Stimulated activated CD4-positive, alpha-beta T cell treated with anti-CD3 and anti-CD28 coated beads, TNF-alpha, amount 100 ng/mL, for 24 hours (primary cell): ENCODE measurements around the gene MAP3K14.

Experiments used
- DNase-seq, 3 experiments: peaks; one replicate each; pipeline ENCODE4 v3.0.0-alpha.2; 2020; ENCODE audit warnings: low read depth in 3 of 3

The MAP3K14 gene

DNA sequence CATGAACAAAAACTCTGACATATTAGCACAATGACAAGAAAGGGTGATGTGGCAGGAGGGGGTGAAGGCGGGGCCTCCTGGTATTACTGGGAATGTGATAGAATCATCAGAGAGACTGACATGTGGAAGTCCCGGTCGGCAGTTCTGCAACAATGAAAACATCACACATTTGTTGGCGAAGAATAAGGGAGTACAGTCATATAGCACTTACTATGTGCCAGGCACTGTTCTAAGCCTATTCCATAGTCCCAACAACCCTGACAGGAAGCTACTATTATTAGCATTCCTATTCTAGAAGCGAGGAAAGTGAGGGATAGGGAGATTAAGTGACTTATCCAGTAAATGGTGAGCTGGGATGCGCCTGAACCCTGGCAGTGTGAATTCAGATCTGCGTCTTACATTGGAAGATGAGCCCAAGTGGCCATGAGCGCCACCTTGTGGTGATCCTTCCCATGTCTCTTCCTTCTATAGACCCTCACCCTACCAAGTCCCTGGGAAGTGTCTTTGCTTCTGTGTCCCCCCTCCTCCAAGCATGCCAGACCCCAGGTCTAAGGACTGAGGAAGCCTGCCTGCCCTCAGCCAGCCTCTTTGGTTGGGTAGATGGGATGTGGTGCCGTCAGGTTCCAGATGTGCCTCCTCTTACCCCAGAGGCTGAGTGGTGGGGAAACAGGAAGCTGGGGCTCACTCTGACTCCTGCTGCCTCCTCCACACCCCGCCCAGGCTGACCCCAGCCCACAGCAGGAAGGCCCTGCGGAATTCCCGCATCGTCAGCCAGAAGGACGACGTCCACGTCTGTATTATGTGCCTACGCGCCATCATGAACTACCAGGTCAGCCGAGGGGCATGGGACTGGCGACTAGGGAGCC is 81.2 kb downstream of the MAP3K14 start:
- DNase-seq: peak in 2 of 3 experiments; percentile 73 to 75

DNA sequence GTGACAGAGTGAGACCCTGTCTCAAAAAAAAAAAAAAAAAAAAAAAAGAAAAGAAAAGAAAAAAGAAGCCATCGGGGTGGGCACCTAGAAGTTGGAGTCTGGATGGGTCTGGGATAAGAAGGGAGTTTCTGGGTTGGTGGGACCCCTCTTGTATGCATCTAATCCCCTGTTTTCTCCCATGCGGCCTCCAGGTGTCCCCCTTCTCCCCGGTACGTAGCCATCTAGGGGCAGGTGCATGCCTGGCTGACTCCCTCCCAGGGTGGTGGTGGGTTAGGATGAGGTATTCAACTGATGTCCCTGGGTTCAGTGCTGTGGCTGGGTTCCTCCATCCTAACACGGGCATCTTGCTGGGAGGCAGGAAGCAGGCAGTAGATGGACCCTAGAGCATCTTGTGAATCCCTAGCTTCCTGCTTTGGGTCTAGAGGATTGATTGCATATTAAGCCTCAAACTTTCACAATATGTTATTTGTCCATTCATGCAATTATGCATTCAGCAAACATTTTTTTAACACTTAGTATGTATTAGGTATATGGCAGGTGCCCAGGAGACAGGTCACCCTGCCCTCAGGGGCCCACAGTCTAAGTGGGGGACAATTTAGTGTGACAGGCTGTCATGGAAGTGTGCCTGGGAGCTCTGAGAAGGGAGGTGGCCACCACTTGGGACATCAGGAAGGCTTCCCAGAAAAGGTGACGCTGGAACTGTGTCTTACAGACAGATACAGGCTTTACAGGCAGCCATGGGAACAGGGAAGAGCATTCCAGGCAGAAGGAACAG is 82.0 kb downstream of the MAP3K14 start:
- peak in 1 of 3 experiments; percentile 38 for DNase-seq

DNA sequence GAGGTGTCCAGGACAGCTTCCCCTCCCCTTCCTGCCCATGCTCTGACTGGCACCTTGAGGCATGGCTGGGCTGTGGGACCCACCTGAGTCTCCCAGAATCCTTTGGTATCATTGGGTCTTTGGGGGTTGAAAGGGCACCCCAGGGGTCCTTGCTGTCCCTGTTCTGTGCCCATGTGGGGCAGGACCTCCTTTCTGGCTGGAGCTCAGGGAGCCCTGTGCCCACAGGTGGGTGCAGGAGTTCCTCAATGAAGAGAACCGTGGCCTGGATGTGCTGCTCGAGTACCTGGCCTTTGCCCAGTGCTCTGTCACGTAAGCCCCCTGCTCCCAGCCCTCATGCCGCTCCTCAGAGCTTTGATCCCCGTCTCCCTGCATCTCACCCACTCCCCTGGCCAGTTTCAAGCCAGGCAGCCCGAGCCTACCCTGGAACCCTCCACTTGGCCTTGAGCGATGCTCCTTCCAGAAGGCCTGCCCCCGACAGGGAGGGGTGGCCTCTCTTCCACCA is 83.3 kb downstream of the MAP3K14 start:
- DNase-seq: no peak

DNA sequence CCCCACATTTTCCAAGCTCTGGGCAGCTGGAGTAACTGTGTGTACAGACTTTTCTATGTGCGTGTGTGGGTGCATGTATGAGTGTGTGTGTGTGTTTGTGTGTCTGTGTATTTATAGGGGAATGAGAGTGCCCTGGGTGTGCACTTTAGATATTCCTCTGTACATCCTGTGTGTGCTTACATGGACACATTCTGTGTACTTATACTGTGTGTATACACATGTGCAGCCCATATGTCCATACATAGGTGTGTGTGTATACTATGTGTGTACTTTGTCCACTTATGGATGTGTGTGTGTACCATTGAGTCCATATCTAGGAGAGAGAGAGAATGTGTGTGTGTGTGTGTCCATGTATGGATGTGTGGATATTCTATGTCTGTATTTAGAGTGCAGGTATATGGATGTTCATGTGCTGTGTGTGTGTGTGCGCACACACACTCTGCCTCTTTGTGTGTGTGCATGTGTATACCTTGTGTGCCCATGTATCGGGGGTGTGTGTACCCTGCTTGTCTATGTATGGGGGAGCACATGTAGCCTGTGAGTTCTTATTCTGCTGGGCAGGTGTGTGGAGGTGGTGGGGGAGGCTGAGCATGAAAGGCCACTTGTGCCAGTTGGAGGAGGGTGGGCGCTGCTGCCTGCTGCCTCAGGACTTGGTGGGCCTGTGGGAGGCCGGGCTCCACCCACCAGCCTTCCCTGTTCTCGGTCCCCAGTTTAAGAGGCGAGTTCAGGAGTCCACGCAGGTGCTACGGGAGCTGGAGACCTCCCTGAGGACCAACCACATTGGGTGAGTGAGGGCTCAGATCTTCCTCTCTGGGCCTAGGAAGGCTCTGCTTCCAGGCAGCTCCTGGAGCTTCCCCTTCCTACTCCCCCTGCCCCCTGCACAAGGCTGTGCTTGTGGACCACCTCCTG is 84.1 kb downstream of the MAP3K14 start:
- no peak for DNase-seq

DNA sequence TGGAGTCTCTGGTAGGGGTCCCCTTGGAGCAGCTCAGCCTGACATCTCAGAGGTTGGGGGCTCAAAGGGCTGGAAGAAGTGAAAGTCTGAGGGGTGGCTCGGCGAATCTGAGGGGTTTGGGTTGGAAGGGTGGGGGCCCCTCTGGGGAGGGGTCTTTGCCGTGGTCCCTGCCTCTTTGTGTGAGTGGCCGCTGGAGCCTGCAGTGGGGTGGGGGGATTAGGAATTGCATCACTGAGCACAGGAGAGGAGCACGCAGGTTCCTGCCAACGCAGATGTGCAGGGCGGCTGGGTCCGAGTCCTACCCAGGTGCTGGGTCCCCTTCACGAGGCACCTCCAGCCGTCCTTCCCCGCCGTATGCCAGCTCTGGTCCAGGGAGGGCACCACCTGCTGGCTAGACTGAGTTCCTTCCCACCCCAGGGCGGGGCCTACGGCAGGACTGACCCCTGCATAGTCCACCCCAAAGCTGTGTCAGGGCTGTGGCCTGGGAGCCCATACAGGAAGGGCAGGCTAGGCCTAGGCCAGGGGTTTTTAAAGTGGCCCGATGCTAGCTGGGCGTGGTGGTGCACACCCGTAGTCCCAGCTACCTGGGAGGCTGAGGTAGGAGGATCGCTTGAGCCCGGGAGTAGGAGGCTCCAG is 85.2 kb downstream of the MAP3K14 start:
- DNase-seq: no peak

DNA sequence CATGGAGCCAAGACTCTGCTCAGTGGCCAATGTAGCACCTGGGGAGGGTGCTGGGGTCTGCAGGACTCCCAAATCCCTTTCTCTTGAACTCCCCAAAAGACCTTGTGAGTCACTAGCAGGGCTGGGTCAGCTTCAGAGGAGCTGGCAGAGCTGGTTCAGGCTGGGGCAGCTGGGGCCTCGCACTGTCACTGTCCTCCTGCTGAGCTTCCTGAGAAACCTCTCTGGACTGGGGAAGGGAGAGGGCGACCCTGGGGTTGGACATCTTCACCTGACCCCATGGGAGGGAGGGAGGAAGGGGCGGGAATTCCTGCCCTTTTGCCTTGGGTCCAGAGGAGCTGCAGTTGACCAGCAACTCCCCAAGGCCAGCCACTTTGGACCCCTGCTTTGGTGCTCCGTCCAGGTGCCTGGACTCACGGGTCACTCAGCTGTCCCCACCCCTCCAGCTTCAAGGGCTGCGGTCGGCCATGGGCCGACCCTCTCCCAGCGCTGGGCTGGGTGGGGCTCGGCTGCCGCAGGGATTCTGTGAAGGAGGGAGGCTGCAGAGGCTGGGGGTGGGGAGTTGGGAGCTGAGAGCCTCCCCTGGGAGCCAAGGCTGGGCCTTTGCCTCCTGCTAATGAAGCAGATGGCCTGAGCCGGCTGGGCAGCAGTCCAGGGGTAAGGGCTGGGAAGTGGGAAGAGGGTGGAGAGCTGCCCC is 85.9 kb downstream of the MAP3K14 start:
- no peak for DNase-seq

DNA sequence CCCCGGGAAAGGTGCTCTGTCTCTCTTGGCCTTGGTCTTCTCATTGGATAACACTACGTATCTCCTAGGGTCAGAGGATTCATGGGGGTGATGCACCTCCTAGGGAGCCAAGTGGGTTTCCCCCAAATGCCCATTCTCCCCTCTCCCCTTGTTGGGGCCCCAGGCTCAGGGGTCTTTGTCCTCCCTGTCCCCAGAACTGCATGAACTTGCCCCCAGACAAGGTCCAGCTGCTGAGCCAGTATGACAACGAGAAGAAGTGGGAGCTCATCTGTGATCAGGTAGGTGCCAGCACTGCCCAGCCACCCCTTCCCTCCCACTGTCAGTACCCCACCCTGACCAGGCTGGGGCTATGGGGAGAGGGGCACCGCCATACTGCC is 86.4 kb downstream of the MAP3K14 start:
- no peak for DNase-seq

DNA sequence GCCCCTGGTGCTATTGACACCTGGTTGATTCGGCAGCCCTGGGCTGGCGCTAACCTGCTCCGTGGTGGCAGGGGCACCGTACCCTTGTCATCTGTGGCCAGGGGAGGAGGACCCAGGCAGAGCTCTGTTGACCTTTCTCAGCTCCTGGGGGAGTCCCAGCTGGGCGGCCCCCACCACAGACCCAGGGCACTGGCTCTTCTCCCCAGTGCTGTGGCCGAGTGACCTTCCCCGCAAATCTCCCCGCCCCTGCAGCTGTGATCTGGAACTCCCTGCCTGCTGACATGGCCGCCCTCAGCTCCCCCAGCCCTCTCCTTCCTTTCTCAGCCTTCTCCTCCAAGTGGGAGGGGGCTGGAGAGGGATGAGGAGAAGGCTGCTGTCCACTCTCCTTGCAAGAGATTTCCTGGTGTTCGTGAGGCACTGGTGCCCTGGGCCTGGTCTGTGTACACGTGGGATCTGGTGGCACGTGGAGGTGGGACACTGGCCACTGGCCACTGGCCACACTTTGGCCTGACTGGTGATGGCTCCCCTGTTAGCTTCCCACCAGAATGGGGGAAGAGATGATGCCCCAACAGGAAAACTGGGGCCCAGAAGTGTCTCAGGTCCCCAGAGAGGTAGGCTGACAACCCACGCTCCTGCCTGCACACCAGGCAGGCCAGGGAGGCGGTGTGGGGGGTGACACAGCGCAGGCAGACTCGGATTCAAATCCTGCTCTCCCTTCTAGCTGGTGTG is 87.0 kb downstream of the MAP3K14 start:
- peak in 1 of 3 experiments; percentile 60 for DNase-seq

DNA sequence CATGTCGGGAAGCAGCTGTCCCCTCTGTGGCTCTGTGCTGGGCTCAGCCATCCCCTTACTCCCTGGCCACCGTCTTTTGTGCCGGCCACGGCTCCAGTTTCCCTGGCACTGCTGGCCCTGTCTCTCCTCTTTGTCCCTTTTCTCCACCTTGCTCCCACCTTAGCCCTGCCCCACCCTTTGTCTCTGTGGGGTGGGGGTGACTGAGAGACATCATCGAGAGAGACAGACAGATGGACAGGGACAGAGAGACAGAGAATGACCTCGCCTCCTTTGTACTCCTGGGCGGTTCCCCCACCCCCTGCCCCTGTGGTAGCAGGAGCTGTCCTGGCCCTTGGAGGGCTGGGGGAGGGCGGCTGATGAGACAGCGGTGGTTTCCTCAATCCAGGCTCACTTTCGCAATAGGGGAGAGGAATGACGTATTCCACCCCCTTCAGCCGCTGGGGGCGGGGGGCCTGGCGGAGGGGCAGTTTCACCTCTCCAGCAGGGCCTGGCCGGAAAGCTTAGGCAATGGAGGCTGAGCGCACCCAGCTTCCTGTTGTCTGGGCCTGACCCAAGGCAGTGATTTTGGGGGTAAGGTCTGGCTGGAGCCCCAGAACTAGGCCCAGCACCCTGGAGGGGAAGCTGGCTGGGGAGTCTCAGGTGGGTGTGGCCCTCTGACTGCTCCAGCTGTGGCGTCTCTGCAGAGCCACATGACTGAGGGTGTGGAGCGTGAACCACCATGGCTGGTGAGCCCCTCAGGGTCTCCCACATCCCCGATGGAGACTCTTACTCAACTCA is 87.9 kb downstream of the MAP3K14 start:
- peak; percentile 72 to 91 (median 76) for DNase-seq

DNA sequence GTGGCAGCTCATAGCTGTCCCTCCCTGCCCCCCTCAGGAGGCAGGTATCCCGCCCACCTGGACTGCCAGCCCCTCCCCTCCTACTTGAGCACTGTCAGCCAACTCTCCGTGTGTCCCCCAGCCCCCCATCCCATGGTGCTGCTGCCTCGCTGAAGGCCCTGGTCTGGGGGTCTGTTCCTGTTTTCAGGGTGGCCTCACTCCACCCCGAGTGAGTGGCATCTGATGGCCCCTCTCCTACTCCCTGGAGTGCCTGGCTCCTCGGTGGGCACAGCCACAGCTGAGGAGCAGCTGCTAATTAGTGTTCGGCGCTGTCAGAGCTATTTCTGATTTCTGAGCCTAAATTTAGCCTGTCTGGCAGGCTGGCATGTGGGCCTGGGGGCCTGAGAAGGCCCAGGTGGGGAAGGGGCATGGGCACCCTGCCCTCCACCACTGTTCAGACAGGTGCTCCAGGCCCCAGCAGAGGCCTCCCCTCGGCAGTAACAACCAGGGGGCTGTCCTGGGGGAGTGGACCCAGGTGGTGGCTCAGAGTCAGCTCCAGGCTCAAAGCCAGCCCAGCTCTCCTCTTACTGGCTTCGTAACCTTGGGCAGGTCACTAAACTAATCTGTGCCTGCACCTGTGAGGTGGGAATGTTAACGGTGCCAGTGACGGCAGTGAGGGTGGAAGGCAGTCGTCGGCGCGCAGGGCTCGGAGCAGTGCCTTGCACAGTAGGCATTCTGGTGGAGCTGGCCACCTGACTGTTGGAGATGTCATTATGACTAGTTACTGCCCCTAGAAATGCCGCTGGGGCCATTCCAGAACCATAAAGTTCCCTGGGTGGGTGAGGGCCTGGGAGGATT is 88.7 kb downstream of the MAP3K14 start:
- peak in 1 of 3 experiments; percentile 48 for DNase-seq

DNA sequence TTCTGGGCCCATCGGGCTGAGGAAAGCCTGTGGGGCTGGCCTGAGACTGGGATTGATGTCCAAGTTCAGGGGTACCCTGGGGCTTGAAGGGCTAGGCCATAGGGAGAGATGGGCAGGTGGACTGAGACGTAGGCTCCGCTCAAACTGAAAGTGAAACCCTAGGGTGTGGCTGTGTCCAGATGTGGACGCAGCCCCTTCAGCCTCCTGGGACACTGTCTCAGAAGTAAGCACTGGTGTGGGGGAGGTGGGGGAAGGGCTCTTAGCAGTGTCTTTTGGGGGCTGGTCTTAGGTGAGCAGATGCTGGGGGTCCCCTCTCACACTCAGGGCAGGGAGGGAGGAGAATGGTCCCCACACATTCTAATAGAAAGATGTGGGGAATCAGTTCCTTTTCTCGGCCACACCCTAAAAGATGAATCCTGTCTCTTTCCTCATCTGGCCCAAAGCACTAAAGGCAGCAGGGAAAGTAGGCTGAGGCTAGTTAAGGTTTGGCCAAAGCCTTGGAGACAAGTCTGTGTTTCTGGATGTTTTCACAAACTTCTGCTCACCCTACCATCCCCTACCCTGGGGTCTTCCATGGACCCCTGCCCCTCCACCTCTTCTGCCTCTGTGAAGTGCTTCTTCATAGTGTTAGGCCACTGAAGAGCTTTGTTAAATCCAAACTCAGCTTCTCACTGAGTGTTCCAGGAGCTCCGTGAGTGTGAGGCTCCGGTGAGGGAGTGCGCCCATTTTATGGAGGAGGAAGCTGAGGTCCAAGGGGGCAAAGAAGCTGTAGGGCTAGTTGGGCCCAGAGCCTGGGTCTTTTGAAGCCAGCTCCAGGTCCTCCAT is 89.5 kb downstream of the MAP3K14 start:
- no peak for DNase-seq

DNA sequence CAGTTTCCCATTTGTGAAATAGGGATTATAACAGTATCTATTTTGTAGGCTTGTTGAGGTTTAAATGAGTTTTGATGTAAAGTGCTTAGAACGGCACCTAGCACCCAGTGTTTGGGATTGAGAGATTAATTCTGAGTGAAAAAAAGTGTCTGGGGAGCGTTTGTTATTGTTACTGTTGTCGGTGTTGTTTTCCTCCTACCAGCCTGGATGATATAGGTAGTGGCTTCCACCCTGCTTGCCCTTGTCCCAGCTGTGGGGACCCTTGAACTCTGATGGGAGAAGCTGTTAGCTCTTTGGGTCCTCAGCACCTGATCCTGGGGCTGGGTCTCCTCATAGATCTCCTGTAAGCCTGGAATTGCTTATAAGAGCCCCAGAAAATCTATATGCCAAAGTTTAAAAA is 90.2 kb downstream of the MAP3K14 start:
- DNase-seq: no peak

DNA sequence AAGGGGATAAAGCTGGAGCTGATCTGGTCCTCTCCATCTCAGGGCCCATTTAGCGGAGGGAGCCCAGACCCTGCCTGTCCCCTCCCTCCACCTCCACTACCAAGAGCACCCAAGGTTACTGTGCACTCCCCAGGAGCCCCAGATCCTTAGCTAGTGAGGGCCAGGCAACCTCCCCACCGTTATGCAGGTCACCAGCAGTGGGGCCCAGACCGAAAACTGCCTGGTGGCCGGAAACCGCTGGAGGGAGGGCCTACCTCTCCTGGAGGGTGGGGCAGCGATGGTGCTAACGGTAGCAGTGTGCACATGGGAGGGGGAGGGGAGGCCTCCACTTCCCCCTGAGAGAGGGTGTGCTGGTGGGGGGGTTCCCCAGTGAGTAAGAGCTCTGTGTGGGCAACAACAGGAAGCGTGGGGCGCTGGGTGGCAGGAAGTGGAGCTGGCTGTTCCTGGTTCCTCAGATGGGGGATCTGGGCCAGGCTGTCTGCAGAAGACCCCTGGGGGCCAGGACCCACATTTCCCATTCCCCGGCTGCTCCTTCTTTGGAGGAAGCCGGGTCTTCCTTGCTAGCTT is 90.8 kb downstream of the MAP3K14 start:
- peak; percentile 88 to 98 (median 93) for DNase-seq

DNA sequence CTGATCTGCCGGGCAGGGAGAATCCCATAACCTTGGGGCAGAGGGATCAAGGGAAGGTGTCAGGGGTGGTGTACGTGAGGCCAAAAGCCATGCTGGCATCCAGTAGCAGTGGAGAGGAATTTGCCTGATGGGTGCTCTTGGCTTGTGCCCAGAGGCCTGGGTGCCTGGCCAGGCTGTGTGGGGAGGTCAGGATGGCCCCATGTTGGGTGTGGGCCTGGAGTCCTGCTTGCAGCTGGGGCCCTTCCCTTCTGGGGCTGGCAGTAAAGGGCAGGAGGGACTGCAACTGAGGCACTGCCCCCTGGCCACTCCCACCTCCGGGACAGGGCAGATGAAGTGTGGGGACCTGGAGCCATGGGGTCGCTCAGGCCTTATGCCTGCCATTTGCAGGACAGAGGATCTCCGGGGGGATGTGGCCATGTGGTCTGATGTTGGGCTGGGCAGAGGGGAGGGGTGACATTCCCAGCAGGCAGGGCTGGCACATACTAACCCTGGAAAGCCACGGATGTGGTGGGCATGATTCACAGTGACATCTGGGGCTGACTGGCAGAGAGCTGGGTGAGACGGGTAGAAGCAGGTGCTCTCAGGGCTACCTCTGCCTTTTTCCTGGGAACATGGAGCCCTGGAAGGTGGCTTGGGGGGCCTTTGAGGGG is 91.6 kb downstream of the MAP3K14 start:
- DNase-seq: peak in 1 of 3 experiments; percentile 63

DNA sequence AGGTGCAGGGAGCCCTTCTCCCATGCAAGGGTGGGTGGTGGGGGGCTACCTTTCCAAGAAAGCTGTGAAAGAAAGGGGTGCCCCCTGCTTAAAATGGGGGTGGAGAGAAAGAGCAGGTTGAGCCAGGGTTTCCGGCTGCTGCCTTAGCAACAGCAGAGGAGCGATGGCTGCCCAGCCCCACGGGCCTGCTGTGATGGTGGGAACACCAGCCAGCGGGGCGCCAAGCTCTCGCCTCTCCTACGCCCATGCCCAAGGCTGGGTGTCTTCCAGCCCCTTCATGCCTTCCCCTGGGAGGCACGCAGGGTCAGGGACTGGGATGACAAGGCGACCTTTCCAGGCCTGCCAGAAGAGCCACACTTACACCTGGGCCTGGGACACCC is 92.2 kb downstream of the MAP3K14 start:
- no peak for DNase-seq
